Measurements from ENCODE around the gene TMEM183A.

DNA sequence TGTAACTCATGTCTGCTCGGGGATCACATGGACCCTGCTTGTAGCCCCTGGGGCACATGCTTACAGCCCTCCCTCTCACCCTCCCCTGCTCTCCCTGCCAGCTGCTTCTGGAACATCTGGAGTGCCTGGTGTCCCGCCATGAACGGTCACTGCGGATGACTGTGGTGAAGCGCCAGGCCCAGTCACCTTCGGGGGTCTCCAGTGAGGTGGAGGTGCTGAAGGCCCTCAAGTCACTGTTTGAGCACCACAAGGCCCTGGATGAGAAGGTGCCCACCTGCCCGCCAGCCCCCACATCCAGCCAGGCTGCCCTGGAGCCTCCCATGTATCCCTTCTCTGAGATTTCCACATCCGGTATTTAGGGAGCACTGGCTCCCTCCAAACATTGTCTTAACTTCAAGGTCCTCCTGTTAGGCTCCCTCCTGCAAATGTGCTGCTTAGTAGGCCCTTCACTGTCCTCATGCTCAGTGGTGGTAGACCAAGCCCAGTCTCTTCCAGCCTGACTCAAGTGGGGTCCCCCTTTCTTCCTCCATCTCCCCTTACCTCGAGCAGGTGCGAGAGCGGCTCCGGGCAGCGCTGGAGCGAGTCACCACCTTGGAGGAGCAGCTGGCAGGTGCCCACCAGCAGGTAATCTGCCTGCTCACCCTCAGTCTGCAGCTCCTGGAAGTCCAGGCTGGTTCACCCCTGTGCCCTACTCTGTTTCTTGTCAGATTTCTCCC is 36.8 kb downstream of the TMEM183A start:
- no peak for TF ChIP-seq POLR2AphosphoS5 (IDR thresholded peaks at IDR 0.05; ENCODE audit: low read depth, low read length)
- no peak for TF ChIP-seq SIN3A (IDR thresholded peaks at IDR 0.05; ENCODE audit: borderline replicate concordance, insufficient read depth, low read length)
- TF ChIP-seq TAF1 (IDR thresholded peaks at IDR 0.05; ENCODE audit: borderline replicate concordance, insufficient read depth, low read length) = no peak
- TF ChIP-seq, protein P1, sequence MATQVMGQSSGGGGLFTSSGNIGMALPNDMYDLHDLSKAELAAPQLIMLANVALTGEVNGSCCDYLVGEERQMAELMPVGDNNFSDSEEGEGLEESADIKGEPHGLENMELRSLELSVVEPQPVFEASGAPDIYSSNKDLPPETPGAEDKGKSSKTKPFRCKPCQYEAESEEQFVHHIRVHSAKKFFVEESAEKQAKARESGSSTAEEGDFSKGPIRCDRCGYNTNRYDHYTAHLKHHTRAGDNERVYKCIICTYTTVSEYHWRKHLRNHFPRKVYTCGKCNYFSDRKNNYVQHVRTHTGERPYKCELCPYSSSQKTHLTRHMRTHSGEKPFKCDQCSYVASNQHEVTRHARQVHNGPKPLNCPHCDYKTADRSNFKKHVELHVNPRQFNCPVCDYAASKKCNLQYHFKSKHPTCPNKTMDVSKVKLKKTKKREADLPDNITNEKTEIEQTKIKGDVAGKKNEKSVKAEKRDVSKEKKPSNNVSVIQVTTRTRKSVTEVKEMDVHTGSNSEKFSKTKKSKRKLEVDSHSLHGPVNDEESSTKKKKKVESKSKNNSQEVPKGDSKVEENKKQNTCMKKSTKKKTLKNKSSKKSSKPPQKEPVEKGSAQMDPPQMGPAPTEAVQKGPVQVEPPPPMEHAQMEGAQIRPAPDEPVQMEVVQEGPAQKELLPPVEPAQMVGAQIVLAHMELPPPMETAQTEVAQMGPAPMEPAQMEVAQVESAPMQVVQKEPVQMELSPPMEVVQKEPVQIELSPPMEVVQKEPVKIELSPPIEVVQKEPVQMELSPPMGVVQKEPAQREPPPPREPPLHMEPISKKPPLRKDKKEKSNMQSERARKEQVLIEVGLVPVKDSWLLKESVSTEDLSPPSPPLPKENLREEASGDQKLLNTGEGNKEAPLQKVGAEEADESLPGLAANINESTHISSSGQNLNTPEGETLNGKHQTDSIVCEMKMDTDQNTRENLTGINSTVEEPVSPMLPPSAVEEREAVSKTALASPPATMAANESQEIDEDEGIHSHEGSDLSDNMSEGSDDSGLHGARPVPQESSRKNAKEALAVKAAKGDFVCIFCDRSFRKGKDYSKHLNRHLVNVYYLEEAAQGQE (IDR thresholded peaks at IDR 0.05; ENCODE audit: insufficient read depth in 1 of 2, low read depth in 2 of 2, low read length in 2 of 2) = no peak
- no peak for TF ChIP-seq FOXP2 (optimal IDR thresholded peaks at IDR 0.05; ENCODE audit: borderline replicate concordance, extremely low read depth, extremely low read length, insufficient read depth)

All from PFSK-1 (cell line).